ENCODE data around the gene CD8A. TPM values are rescaled to one million over a fixed set of nuclear protein-coding genes. Genes with fewer than 3 reads are reported as not detected.

Gene CD8A
- total and polyA plus RNA-seq, 10 of the 15 experiments (the other 5 are each of a cell fraction or from before 2014, with no cell fraction given) = 0.15 to 0.43 TPM; not detected in 8

DNA sequence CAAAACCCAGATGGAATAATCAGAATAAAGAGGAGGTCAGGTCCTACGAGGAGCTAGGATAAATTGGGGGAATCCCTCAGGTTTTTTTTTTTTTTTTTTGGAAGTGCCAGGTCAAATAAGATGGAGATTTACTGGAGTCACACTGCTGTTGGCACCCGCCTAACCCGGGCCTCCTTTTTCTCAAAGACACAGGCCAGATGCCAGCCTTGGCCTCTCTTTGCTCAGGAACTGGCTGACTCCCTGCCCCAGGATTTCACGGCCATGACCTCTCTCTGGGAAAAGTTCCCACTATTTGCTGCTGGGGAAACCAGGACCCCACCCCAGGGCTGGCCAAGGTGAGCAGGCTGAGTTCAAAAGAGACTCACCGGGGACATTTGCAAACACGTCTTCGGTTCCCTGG is 2.5 kb downstream of the CD8A start:
- no peaks in the 10 kb centered on the region for H4K20me1 ChIP-seq (ENCODE audit: control insufficient read depth, insufficient read depth)
- ATAC-seq = no peak
- POLR2A ChIA-PET = interaction anchor here (0.7 kb wide), 1 partner anchor 1955 kb away, joined by 5 read pairs; no protein-coding TSS in a partner anchor
- no peak overlapping the region for H3K4me2 ChIP-seq (ENCODE audit: control insufficient read depth, insufficient read depth)
- H3K27ac ChIP-seq (ENCODE audit: control insufficient read depth, insufficient read depth) = no peak overlapping the region
- intact Hi-C loops (cut with micrococcal nuclease; ENCODE audit: unreplicated experiment) (no loop called here), in situ Hi-C loops (cut with MboI) (no loop called here)
- WGBS (ENCODE audit: insufficient coverage, insufficient replicate concordance, low lambda C conversion rate, missing lambda C conversion rate) = 49% methylated on average over 5 of the region's 7 CpGs
- no peaks in the 10 kb centered on the region for H3K79me2 ChIP-seq (ENCODE audit: control insufficient read depth, insufficient read depth, low read length)
- no peak for DNase-seq (ENCODE audit: low read depth, low spot score)
- TF ChIP-seq KDM1A (IDR thresholded peaks at IDR 0.05; ENCODE audit: borderline replicate concordance) (no peak), ASH2L (IDR thresholded peaks at IDR 0.05; ENCODE audit: borderline replicate concordance, low read depth) (no peak), NR2F1 (conservative IDR thresholded peaks at IDR 0.05) (no peak), DPF2 (IDR thresholded peaks at IDR 0.05) (no peak), SP1 (IDR thresholded peaks at IDR 0.05; ENCODE audit: low read depth, low read length) (no peak), TARDBP (IDR thresholded peaks at IDR 0.05; ENCODE audit: borderline replicate concordance) (no peak)
- TF ChIP-seq, protein P1, sequence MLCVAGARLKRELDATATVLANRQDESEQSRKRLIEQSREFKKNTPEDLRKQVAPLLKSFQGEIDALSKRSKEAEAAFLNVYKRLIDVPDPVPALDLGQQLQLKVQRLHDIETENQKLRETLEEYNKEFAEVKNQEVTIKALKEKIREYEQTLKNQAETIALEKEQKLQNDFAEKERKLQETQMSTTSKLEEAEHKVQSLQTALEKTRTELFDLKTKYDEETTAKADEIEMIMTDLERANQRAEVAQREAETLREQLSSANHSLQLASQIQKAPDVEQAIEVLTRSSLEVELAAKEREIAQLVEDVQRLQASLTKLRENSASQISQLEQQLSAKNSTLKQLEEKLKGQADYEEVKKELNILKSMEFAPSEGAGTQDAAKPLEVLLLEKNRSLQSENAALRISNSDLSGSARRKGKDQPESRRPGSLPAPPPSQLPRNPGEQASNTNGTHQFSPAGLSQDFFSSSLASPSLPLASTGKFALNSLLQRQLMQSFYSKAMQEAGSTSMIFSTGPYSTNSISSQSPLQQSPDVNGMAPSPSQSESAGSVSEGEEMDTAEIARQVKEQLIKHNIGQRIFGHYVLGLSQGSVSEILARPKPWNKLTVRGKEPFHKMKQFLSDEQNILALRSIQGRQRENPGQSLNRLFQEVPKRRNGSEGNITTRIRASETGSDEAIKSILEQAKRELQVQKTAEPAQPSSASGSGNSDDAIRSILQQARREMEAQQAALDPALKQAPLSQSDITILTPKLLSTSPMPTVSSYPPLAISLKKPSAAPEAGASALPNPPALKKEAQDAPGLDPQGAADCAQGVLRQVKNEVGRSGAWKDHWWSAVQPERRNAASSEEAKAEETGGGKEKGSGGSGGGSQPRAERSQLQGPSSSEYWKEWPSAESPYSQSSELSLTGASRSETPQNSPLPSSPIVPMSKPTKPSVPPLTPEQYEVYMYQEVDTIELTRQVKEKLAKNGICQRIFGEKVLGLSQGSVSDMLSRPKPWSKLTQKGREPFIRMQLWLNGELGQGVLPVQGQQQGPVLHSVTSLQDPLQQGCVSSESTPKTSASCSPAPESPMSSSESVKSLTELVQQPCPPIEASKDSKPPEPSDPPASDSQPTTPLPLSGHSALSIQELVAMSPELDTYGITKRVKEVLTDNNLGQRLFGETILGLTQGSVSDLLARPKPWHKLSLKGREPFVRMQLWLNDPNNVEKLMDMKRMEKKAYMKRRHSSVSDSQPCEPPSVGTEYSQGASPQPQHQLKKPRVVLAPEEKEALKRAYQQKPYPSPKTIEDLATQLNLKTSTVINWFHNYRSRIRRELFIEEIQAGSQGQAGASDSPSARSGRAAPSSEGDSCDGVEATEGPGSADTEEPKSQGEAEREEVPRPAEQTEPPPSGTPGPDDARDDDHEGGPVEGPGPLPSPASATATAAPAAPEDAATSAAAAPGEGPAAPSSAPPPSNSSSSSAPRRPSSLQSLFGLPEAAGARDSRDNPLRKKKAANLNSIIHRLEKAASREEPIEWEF (IDR thresholded peaks at IDR 0.05; ENCODE audit: insufficient replicate concordance, low read depth, low read length) = no peak
- TF ChIP-seq, protein P2, sequence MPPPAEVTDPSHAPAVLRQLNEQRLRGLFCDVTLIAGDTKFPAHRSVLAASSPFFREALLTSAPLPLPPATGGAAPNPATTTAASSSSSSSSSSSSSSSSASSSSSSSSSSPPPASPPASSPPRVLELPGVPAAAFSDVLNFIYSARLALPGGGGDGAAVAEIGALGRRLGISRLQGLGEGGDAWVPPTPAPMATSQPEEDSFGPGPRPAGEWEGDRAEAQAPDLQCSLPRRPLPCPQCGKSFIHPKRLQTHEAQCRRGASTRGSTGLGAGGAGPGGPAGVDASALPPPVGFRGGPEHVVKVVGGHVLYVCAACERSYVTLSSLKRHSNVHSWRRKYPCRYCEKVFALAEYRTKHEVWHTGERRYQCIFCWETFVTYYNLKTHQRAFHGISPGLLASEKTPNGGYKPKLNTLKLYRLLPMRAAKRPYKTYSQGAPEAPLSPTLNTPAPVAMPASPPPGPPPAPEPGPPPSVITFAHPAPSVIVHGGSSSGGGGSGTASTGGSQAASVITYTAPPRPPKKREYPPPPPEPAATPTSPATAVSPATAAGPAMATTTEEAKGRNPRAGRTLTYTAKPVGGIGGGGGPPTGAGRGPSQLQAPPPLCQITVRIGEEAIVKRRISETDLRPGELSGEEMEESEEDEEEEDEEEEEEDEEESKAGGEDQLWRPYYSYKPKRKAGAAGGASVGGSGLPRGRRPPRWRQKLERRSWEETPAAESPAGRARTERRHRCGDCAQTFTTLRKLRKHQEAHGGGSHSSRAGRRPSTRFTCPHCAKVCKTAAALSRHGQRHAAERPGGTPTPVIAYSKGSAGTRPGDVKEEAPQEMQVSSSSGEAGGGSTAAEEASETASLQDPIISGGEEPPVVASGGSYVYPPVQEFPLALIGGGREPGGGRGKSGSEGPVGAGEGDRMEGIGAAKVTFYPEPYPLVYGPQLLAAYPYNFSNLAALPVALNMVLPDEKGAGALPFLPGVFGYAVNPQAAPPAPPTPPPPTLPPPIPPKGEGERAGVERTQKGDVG (CRISPR knock-in tag; IDR thresholded peaks at IDR 0.05) = no peak
- TF ChIP-seq, protein P3, sequence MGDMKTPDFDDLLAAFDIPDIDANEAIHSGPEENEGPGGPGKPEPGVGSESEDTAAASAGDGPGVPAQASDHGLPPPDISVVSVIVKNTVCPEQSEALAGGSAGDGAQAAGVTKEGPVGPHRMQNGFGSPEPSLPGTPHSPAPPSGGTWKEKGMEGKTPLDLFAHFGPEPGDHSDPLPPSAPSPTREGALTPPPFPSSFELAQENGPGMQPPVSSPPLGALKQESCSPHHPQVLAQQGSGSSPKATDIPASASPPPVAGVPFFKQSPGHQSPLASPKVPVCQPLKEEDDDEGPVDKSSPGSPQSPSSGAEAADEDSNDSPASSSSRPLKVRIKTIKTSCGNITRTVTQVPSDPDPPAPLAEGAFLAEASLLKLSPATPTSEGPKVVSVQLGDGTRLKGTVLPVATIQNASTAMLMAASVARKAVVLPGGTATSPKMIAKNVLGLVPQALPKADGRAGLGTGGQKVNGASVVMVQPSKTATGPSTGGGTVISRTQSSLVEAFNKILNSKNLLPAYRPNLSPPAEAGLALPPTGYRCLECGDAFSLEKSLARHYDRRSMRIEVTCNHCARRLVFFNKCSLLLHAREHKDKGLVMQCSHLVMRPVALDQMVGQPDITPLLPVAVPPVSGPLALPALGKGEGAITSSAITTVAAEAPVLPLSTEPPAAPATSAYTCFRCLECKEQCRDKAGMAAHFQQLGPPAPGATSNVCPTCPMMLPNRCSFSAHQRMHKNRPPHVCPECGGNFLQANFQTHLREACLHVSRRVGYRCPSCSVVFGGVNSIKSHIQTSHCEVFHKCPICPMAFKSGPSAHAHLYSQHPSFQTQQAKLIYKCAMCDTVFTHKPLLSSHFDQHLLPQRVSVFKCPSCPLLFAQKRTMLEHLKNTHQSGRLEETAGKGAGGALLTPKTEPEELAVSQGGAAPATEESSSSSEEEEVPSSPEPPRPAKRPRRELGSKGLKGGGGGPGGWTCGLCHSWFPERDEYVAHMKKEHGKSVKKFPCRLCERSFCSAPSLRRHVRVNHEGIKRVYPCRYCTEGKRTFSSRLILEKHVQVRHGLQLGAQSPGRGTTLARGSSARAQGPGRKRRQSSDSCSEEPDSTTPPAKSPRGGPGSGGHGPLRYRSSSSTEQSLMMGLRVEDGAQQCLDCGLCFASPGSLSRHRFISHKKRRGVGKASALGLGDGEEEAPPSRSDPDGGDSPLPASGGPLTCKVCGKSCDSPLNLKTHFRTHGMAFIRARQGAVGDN (IDR thresholded peaks at IDR 0.05) = no peak
- no peaks in the 10 kb centered on the region for H3K36me3 ChIP-seq (ENCODE audit: control insufficient read depth in 2 of 2, insufficient read depth in 2 of 2, low read length in 1 of 2)
- H3K4me3 ChIP-seq = no peak overlapping the region
- peaks cover 9 to 21% of the 10 kb centered on the region in 2 experiments for H3K27me3 ChIP-seq (replicated peaks in 1 of 2; ENCODE audit: control insufficient read depth in 2 of 2, insufficient read depth in 2 of 2, low read length in 1 of 2)
- CTCF ChIA-PET = no interaction called here
- no TSS peak for BruUV-seq (replicated peaks)
- no peak overlapping the region for H2AFZ ChIP-seq (ENCODE audit: control insufficient read depth, low read depth, low read length)
- H3K9ac ChIP-seq (ENCODE audit: control insufficient read depth, insufficient read depth, low read length) = no peak overlapping the region
- no peak for FAIRE-seq
- H3K9me3 ChIP-seq (replicated peaks; ENCODE audit: control insufficient read depth, insufficient read depth, low read length) = no peaks in the 10 kb centered on the region; the same call in 2 of the 3 replicates
- H3K4me1 ChIP-seq (ENCODE audit: control insufficient read depth, insufficient read depth, low read length) = peaks cover 11% of the 10 kb centered on the region
- RAD21 ChIA-PET (ENCODE audit: unreplicated experiment) = no interaction called here
- SMC1A ChIA-PET (ENCODE audit: uncharacterized antibody, unreplicated experiment) = no interaction called here
